Bronchial epithelial cell (primary cell): ENCODE results near the gene MED31. TPM values are rescaled to one million over a fixed set of nuclear protein-coding genes. Genes with fewer than 3 reads are reported as not detected.
A peak's percentile ranks its signal among the peaks of the same experiment; 100 is the strongest.

Source experiments
- DNase-seq: peaks from one replicate; pipeline ENCODE4 v3.0.0-alpha.2; 2010; ENCODE audit warnings: low read depth
- FAIRE-seq: peaks from 2 replicates; lab custom pipeline; 2011; peaks lifted over from hg19 to GRCh38; lab: Jason Lieb, UNC
- H3K27me3 ChIP-seq: 2 replicates; pipeline ENCODE4 v1.5.1; 2011; ENCODE audit warnings: low read length; ENCODE audit not compliant: control insufficient read depth, insufficient read depth
- H3K36me3 ChIP-seq: 2 replicates; pipeline ENCODE4 v1.5.1; 2011; ENCODE audit warnings: low read length; ENCODE audit not compliant: control insufficient read depth, insufficient read depth
- H3K4me3 ChIP-seq: 2 replicates; pipeline ENCODE4 v1.5.1; 2011; ENCODE audit warnings: mild to moderate bottlenecking, low read depth, low read length, control low read depth
- CTCF ChIP-seq: IDR thresholded peaks from 2 replicates; pipeline ENCODE4 v1.5.1; 2011; ENCODE audit warnings: mild to moderate bottlenecking, moderate library complexity, low read length, control low read depth, inconsistent platforms; ENCODE audit not compliant: insufficient read depth, severe bottlenecking
- total RNA-seq: library from RNA; depleted of rRNA; stranded (reverse); fragments of >200 nt; gene quantifications from 2 replicates; pipeline ENCODE4 v1.2.1, GENCODE V29; 2014

The MED31 gene
- total RNA-seq, result 11.1 and 11.6 TPM in 2 replicates

DNA sequence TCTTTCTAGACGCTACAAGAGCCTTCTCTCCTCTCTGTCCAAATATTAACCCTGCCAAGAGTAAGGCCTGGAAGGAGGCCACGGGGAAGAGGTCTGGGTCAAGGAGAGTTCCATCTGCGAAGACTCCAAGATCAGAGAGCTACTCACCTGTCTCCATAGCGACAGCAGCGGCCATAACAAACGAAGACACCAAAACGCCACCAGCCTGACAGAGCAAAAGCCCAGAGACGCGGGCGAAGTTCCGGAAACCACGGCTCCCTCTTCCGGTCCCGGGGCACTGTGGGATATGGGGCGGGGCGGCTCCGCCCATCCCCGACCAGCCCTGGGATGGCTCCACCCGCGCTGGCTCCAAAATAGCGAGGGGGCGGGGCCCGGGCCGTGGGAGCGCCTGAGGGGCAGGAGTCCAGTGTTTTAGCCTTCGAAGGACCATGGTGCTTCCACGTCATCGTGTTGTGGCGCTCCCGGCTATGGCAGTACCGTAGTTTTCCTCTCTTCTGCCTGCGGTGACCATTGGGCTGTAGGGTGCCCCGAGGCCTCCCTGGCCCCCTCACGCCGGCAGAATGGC, at the start of gene MED31, which contains the start of gene C17orf100:
Gene MED31, minus strand, starts transcription at position 252 of the 565 bp plus-strand sequence. Its CDS starts 77 bp downstream, at position 175.
Gene C17orf100, plus strand, starts transcription at position 409 of the 565 bp plus-strand sequence. Its CDS starts 152 bp downstream, at position 561.
- no peak for FAIRE-seq
- Histone ChIP-seq H3K27me3 (no peaks in the 10 kb centered on the region), H3K4me3 (peak within 1 kb of the TSS; percentile 72), H3K36me3 (no peaks in the 10 kb centered on the region)
- DNase-seq, result peak; percentile 80
- TF ChIP-seq CTCF, result no peak

- FAIRE-seq (no peak), DNase-seq (no peak)
- Histone ChIP-seq H3K27me3 (no peaks in the 10 kb centered on the region), H3K4me3 (no peak overlapping the region), H3K36me3 (no peaks in the 10 kb centered on the region)
- no peak for TF ChIP-seq CTCF
Measured at GRCh38 chr17:6700948-6701307, 49.5 kb upstream of the MED31 start.

GRCh38 chr17:6699997-6700947, 48.9 kb upstream of the MED31 start:
- no peak for TF ChIP-seq CTCF
- FAIRE-seq (no peak), DNase-seq (no peak)
- no peak overlapping the region for H3K4me3 ChIP-seq
- H3K36me3 ChIP-seq, result no peaks in the 10 kb centered on the region
- H3K27me3 ChIP-seq, result no peaks in the 10 kb centered on the region

DNA sequence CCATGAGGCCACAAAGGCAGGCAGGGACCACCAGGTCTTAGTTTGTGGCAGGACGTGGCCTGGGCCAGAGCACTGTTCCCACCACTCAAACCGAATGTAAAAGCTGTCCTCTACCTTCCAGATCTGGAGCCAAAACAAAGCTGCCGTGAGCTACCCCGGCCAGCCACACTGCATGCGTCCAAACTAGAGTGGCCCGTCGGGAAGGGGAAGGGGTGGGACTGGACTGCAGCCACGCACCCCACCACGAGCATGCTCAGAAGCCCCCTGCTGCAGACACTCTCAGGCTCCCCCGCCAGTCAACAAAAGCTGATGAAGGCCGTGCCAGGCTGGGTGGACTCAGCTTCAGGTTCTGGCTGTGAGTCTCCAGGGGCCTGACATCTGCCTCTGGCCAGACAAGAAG, 46.6 kb upstream of the MED31 start:
- no peak overlapping the region for H3K4me3 ChIP-seq
- DNase-seq (no peak), FAIRE-seq (peak; percentile 23)
- no peaks in the 10 kb centered on the region for H3K36me3 ChIP-seq
- H3K27me3 ChIP-seq, result peaks cover 2% of the 10 kb centered on the region
- TF ChIP-seq CTCF, result no peak

DNA sequence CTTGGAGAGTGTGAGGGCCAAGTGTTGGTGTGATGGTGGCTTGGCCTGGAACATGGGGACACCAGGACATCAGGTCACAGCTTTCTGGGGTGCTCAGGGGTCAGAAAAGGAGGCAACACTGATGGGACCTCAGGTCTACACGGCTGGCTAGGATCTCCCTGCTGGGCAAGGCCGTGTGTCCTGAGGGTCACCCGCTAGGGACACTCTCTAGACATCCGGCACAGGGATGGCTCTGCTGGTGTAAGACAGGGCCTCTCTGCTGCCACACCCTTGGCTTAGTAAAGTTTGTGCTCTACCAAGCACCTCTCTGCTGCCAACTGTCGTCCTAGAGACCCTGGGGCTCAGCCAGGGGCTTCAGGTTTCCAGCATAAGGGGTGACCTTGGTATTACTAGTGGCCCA, 45.5 kb upstream of the MED31 start:
- Histone ChIP-seq H3K36me3 (no peaks in the 10 kb centered on the region), H3K4me3 (no peak overlapping the region), H3K27me3 (peaks cover 2% of the 10 kb centered on the region)
- DNase-seq (no peak), FAIRE-seq (no peak)
- TF ChIP-seq CTCF, result no peak
